Prostate gland (tissue), 2 donors: ENCODE measurements around the gene ATP6V1G2.

Experiments used
- CTCF ChIP-seq, 4 experiments: fragments of 200-600 bp in 2 of 4; fragments of 450-650 bp in 2 of 4; sonication (generic) in 2 of 4; IDR thresholded peaks; 1 replicate in 3 of 4; 2 replicates in 1 of 4; pipeline ENCODE4 v1.5.1; 2016 to 2019; ENCODE audit warnings: antibody characterized with exemption in 4 of 4, mild to moderate bottlenecking in 2 of 4, moderate library complexity in 2 of 4
- POLR2A ChIP-seq: fragments of 450-650 bp; IDR thresholded peaks from one replicate; pipeline ENCODE4 v1.6.1; 2016; ENCODE audit warnings: antibody characterized with exemption, mild to moderate bottlenecking

- no peak for TF ChIP-seq CTCF (IDR thresholded peaks at IDR 0.05)
- TF ChIP-seq POLR2A = no peak
These were observed 40.3 kb upstream of the ATP6V1G2 start for GRCh38 chr6:31586599-31587281.
